PC-9 (cell line): ENCODE measurements around the gene GNA15.

Experiments used
- CTCF ChIP-seq: fragments of 200-600 bp; sonication (generic); conservative IDR thresholded peaks from 2 replicates; pipeline ENCODE4 v1.6.1; 2017; ENCODE audit warnings: mixed run types, antibody characterized with exemption, mild to moderate bottlenecking, moderate library complexity
- EZH2 ChIP-seq: fragments of 200-600 bp; sonication (generic); IDR thresholded peaks from 2 replicates; pipeline ENCODE4 v1.8.0; 2017; ENCODE audit warnings: antibody characterized with exemption, low read depth

- TF ChIP-seq CTCF (no peak), EZH2 (no peak)
These were observed 41.0 kb upstream of the GNA15 start for GRCh38 chr19:3094601-3095440.
